Stomach smooth muscle (tissue), 2 donors: ENCODE measurements around the gene ZDHHC9.

Source experiments
- H3K27ac ChIP-seq: one replicate; pipeline ENCODE4 v1.7.0; 2013; ENCODE audit warnings: mild to moderate bottlenecking, low read length, inconsistent platforms
- H3K27me3 ChIP-seq, 2 donors: one replicate each; pipeline ENCODE4 v1.7.0; 2013; ENCODE audit warnings: low read length in 2 of 2; ENCODE audit not compliant: insufficient read depth in 2 of 2, control insufficient read depth in 1 of 2
- H3K36me3 ChIP-seq, 2 donors: one replicate each; pipeline ENCODE4 v1.7.0; 2013; ENCODE audit warnings: low read length in 2 of 2; ENCODE audit not compliant: control insufficient read depth in 2 of 2, insufficient read depth in 2 of 2
- H3K4me1 ChIP-seq: one replicate; pipeline ENCODE4 v1.7.0; 2013; ENCODE audit warnings: low read length; ENCODE audit not compliant: control insufficient read depth, insufficient read depth
- H3K4me3 ChIP-seq, 2 donors: one replicate each; pipeline ENCODE4 v1.7.0; 2013; ENCODE audit warnings: low read length in 2 of 2
- H3K9ac ChIP-seq, 2 donors: one replicate each; pipeline ENCODE4 v1.7.0; 2013; ENCODE audit warnings: low read length in 2 of 2, mild to moderate bottlenecking in 1 of 2
- H3K9me3 ChIP-seq, 2 donors: one replicate each; pipeline ENCODE4 v1.7.0; 2013; ENCODE audit warnings: low read length in 2 of 2; ENCODE audit not compliant: control insufficient read depth in 2 of 2
- donor health status: healthy.
- donor health status: Pancreatic carcinoma.

ZDHHC9 gene

DNA sequence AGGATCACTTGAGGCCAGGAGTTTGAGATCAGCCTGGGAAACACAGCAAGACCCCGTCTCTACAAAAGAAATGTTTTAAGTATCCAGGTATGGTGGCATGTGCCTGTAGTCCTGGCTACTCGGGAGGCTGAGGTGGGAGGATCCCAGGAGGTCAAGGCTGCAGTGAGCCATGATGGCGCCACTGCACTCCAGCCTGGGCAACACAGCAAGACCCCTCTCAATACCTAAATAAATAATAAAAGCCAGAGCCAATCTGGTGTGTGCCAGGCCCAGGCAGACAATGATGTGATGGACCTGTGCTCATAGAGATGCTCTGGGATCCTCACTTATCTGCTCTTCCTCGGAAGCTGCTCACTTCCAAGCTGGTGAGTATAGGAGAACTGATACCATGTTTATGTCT lies 82.1 kb downstream of the ZDHHC9 start:
- H3K4me1 ChIP-seq: no peaks in the 10 kb centered on the region
- H3K9ac ChIP-seq: no peak overlapping the region
- H3K27me3 ChIP-seq: peaks cover 0 to 6% of the 10 kb centered on the region in 2 donors
- no peak overlapping the region for H3K4me3 ChIP-seq
- no peaks in the 10 kb centered on the region for H3K36me3 ChIP-seq
- H3K9me3 ChIP-seq: no peaks in the 10 kb centered on the region
- H3K27ac ChIP-seq: no peak overlapping the region

DNA sequence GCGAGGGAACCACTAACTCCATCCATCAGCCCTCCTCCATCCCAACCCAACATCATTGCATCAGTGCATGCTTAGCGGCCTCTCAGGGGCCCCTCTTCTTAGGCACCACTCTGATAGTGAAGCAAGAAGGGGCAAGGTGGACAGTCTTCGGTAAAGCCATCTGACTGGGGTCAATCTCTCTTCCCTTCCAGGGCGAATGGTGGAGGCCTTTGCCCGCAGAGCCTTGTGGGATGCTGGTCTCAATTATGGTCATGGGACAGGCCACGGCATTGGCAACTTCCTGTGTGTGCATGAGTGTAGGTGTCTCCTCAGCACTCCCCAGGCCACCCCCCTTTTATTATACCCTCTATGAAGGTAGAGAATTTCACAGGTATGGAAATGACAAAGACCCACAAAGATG lies 82.7 kb downstream of the ZDHHC9 start:
- H3K4me3 ChIP-seq: no peak overlapping the region
- H3K9me3 ChIP-seq: no peaks in the 10 kb centered on the region
- no peaks in the 10 kb centered on the region for H3K4me1 ChIP-seq
- peaks cover 0 to 9% of the 10 kb centered on the region in 2 donors for H3K27me3 ChIP-seq
- H3K36me3 ChIP-seq: no peaks in the 10 kb centered on the region
- H3K27ac ChIP-seq: no peak overlapping the region
- no peak overlapping the region for H3K9ac ChIP-seq

DNA sequence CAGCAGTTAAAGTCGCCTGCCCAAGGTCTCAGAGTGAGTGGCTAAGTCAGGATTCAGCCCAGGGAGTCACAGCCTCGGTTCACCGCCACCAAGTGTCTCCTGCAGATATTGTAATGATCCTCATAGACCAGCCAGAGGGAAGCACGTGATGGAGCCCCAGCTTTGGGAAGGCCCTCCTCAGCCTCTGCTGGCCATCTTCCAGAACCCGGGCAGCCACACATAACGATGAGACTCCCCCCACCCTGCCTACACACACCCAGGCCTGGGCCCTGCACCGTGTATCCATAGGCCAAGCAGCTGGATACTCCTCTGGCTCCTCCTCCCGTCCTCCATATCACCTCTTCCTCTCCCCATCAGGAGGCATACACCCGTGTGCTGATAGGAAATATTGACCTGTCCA lies 83.5 kb downstream of the ZDHHC9 start:
- Histone ChIP-seq H3K27me3 (peaks cover 0 to 13% of the 10 kb centered on the region in 2 donors), H3K36me3 (no peaks in the 10 kb centered on the region), H3K9me3 (no peaks in the 10 kb centered on the region), H3K27ac (no peak overlapping the region), H3K4me3 (no peak overlapping the region), H3K9ac (no peak overlapping the region), H3K4me1 (no peaks in the 10 kb centered on the region)

DNA sequence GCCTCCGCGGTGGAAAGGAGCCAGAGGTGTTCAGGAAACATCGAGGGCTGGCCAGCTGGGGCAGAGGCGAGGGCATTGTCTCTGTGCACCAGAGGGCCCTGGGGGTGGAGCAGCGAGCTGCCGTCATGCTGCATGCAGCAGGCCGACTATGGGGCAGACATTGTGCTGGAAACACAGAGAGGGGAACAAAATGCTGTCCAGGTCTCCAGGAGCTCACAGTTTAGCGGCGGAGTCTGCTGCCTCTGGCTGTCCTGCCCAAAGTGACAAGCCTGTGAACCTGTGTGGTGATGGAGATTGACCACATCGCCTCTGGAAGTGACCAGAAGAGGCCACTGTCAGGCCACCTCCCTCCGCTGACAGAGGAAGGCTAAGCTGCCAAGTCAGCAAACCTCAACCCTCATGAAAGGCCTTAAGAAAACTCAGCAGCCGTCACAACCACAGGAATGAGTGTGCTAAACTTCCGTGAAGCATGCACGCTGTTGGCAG lies 84.1 kb downstream of the ZDHHC9 start:
- Histone ChIP-seq H3K9me3 (no peaks in the 10 kb centered on the region), H3K4me3 (no peak overlapping the region), H3K4me1 (no peaks in the 10 kb centered on the region), H3K27ac (no peak overlapping the region), H3K27me3 (peaks cover 0 to 16% of the 10 kb centered on the region in 2 donors), H3K9ac (no peak overlapping the region), H3K36me3 (no peaks in the 10 kb centered on the region)

DNA sequence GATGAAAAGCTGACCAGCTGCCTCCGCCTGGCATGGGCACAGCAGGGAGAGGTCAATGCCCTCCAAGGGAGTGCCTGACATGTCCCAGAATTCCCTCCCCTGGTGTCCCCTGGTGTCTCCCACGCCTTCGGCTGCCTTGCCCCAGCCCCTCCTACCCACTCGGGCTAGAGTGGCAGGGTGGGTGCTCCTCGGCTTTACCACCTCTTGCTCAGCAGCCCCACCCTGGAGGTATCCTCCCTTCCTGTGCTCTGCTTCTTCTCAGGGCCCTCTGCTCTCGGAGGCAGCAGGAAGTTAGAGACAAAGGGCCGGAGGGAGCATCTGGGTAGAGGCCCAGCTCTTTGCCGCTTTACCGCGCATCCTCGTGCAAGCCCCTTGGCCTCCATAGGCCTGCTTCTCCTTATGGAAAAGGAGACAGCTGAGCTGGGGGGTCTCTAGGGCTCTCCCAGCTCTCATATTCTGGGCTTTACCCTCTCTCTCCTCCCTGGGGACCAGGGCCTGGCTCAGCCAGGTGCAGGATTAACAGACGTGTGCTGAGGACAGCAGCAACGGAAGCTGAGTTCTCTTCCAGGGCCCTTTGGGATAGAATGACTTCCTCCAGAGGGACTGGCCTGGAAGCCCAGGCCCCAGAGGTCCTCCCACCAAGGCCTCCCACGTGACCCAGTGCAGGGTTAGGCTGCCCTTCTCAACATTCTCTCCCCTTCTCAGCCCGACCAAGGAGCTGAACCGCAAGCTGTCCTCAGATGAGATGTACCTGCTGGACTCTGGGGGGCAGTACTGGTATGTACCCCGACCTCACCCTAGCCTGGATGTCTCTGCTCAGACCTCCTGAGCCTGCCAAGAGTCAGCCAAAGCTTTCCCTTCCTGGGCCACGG lies 87.7 kb downstream of the ZDHHC9 start:
- H3K27ac ChIP-seq: no peak overlapping the region
- no peaks in the 10 kb centered on the region for H3K9me3 ChIP-seq
- H3K27me3 ChIP-seq: peaks cover 0 to 19% of the 10 kb centered on the region in 2 donors
- no peaks in the 10 kb centered on the region for H3K36me3 ChIP-seq
- no peak overlapping the region for H3K4me3 ChIP-seq
- no peaks in the 10 kb centered on the region for H3K4me1 ChIP-seq
- no peak overlapping the region for H3K9ac ChIP-seq

DNA sequence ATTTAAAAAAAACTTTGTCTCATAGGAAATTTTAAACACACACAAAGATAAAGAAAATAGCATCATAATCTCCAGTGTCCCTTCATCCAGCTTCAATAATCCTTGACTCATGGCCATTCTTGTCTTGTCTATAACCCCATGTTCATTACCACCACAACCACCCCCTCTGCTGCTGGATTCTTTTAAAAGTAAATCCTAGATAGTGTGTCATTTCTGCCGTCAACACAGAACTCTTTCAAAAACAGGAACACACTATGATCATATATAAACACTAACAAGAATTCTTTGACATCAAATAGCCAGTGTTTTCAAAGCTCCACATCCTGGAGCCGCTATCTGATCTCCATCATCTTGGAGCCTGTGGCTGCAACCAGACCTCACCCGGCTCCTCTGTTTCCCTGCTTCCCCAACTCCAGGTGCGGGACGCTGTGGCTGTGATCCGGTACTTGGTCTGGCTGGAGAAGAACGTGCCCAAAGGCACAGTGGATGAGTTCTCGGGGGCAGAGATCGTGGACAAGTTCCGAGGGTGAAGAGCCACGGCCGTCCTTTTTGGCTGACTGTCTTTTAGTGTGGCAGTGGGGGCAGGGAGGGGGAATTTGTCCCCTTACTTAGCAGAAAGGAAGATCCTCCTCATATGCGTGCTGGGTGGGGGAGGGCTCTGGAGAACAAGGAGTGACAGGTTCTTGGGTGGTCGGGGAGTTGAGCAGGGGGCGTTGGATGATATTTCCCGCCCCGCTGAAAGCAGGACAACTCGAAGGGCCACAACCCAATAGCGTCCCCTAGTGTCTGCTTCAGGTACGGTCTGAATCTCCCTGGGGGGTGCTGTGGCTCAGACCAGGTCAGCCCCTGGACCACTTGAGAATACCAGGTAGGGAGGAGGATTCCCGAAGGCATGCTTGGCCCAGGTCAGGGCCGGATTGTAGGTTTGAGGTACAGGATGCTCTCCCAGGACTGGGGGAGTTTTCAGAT lies 89.3 kb downstream of the ZDHHC9 start:
- Histone ChIP-seq H3K36me3 (no peaks in the 10 kb centered on the region), H3K9ac (no peak overlapping the region)

More for the DNA sequence above, 89.3 kb downstream of the ZDHHC9 start:
- no peak overlapping the region for H3K4me3 ChIP-seq
- no peak overlapping the region for H3K27ac ChIP-seq
- peaks cover 0 to 19% of the 10 kb centered on the region in 2 donors for H3K27me3 ChIP-seq
- no peaks in the 10 kb centered on the region for H3K9me3 ChIP-seq
- no peaks in the 10 kb centered on the region for H3K4me1 ChIP-seq
